ENCODE data around the gene RTBDN. TPM values are rescaled to one million over a fixed set of nuclear protein-coding genes. Genes with fewer than 3 reads are reported as not detected.

The RTBDN gene
- total and polyA plus RNA-seq, 7 experiments from 2014 or later, result not detected

DNA sequence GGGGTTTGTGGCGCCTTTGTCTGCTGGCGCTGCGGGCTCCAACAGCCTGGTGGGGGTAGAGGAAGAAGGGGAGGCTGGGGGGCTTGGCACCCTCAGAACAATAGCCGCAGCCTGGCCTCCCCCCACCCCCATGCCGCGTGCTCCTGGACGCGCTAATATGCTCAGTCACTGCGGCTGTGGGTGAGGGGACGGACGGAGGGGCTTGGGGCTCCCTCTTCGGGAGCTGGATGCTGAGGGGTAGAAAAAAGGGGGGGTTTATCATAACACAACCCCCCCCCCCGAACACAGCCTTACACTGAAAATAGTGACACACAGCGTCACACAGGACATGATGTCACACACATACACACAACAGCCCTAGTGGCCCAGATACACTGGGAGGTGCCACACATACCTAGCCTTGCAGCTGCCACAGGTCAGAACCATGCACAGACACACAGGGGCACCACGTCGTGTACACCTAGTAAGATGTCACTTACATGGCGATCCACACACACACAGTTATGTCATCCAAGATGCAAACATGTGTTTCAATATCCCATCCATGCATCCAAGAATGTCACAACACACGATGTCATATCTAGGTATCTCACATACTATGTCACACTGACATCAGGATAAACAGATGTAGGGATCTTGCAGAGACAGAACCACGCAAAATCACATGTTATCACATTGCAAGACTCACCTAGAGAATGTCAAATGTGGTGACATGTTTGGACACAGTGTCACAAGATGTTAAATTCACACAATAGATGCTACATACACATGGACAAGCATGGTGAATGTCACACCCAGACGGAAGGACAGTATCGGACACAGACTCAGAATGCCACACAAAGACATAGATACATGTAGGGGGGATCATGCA lies 4.7 kb upstream of the RTBDN start:
- CTCF ChIA-PET, result interaction anchor here (0.7 kb wide), 1 partner anchor 8 kb away, joined by 4 read pairs; no protein-coding TSS in a partner anchor
- Mint-ChIP-seq H3K4me3 (peak overlapping the region; percentile 58 to 79 (median 72)), H3K9me3 (peaks cover 0 to 5% (median 0%) of the 10 kb centered on the region in 11 donors), H3K27ac (peak overlapping the region in 2 of 9 donors; percentile 24 to 30), H3K27me3 (peaks cover 70 to 81% (median 73%) of the 10 kb centered on the region in 5 donors), H3K4me1 (peaks cover 0 to 45% (median 27%) of the 10 kb centered on the region in 7 donors), H3K36me3 (no peaks in the 10 kb centered on the region)
- ATAC-seq (peak; percentile 33), DNase-seq (no peak)
- Histone ChIP-seq H3K27ac (ENCODE audit: low read depth, low read length) (no peak overlapping the region), H3K27me3 (ENCODE audit: control insufficient read depth in 2 of 2, insufficient read depth in 2 of 2, low read length in 2 of 2) (peaks cover 16 to 34% of the 10 kb centered on the region in 2 donors), H3K36me3 (ENCODE audit: control insufficient read depth in 2 of 3, insufficient read depth in 3 of 3, low read length in 3 of 3) (no peaks in the 10 kb centered on the region), H3K4me3 (ENCODE audit: low read length) (no peak overlapping the region), H3K4me1 (ENCODE audit: control insufficient read depth in 2 of 2, insufficient read depth in 2 of 2, low read length in 2 of 2) (peaks cover 6 to 10% of the 10 kb centered on the region in 2 donors), H3K9me3 (ENCODE audit: control insufficient read depth in 2 of 3, low read length in 3 of 3) (no peaks in the 10 kb centered on the region)
- POLR2A ChIA-PET, result no interaction called here
- intact Hi-C loops (cut with micrococcal nuclease), result loop anchor here in 1 of 2 donors (5.0 kb wide), 1 partner anchor 37 kb away; the partner anchor contains the start of genes PRDX2 and THSD8

DNA sequence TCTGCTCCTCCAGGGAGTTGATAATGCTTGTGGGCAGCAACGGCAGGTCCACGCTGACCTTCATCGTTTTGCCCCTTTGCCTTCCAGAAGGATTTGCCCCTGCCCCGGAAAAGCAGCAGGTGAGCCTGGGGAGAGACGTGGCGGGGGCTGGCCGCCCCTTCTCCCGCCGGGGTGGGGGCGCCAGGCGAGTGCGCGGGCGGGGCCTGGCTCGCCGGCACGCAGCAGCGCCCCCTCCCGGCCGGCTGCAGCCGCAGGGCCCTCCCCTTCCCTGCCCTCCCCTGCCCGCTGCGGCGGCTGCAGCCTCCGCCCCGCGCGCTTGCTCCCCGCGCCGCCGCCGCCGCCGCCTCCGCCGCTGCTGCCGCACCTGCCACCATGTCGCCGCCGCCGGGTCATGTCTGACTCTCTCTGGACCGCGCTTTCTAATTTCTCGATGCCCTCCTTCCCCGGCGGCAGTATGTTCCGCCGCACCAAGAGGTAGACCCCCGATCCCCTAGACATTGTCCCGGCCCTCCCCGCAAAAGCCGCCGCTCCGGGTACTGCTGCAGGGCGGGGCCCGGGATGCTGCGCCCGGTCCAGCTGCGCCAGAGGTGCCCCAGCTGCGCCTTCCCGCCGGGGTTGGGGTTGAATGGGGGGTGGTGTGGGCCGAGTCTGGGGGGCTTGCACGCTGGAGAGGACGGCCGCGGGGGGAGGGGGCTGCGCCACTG lies 4.0 kb upstream of the RTBDN start, which contains the start of gene MAST1:
Gene MAST1, plus strand, starts transcription at position 334 of the 704 bp plus-strand sequence. Its CDS starts 58 bp downstream, at position 392.
- Histone ChIP-seq H3K27ac (ENCODE audit: low read depth, low read length) (no peak within 1 kb of the TSS), H3K27me3 (ENCODE audit: control insufficient read depth in 2 of 2, insufficient read depth in 2 of 2, low read length in 2 of 2) (peaks cover 16 to 33% of the 10 kb centered on the region in 2 donors), H3K9me3 (ENCODE audit: control insufficient read depth in 2 of 3, low read length in 3 of 3) (no peaks in the 10 kb centered on the region), H3K36me3 (ENCODE audit: control insufficient read depth in 2 of 3, insufficient read depth in 3 of 3, low read length in 3 of 3) (no peaks in the 10 kb centered on the region), H3K4me1 (ENCODE audit: control insufficient read depth in 2 of 2, insufficient read depth in 2 of 2, low read length in 2 of 2) (peaks cover 8 to 11% of the 10 kb centered on the region in 2 donors), H3K4me3 (ENCODE audit: low read length) (no peak within 1 kb of the TSS)
- intact Hi-C loops (cut with micrococcal nuclease), result loop anchor here in 1 of 2 donors (5.0 kb wide), 1 partner anchor 36 kb away; the partner anchor contains the start of genes PRDX2 and THSD8
- POLR2A ChIA-PET, result no interaction called here
- Mint-ChIP-seq H3K9me3 (peaks cover 0 to 5% (median 0%) of the 10 kb centered on the region in 11 donors), H3K27me3 (peaks cover 69 to 74% (median 73%) of the 10 kb centered on the region in 5 donors), H3K36me3 (no peaks in the 10 kb centered on the region), H3K4me3 (peak within 1 kb of the TSS; percentile 58 to 79 (median 72)), H3K27ac (peak within 1 kb of the TSS in 3 of 9 donors; percentile 12 to 30 (median 24)), H3K4me1 (peaks cover 0 to 46% (median 29%) of the 10 kb centered on the region in 7 donors)
- CTCF ChIA-PET, result interaction anchor here (1.6 kb wide), 1 partner anchor 9 kb away, joined by 5 read pairs; no protein-coding TSS in a partner anchor
- peak; percentile 84 for ATAC-seq
- peak in 7 of 9 donors; percentile 37 to 78 (median 52) for DNase-seq

DNA sequence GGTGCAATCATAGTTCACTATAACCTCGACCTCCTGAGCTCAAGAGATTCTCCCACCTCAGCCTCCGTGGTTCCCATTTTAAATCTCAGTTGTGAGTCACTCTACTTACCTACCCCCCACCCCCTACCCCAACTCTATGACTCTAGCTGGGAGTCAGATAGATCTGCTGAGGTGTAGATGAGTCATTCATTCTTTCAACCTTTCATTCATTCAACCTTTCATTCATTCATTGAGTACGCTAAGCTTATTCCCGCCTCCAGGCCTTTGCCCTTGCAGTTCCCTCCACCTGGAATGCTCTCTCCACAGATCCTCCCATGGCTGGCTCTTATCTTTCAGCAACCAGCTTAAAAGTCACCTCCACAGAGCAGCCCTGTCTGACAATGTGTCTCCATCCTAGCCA lies 2.8 kb upstream of the RTBDN start:
- no peaks in the 10 kb centered on the region for H3K9me3 ChIP-seq (ENCODE audit: control insufficient read depth in 2 of 3, low read length in 3 of 3)
- intact Hi-C loops (cut with micrococcal nuclease), result loop anchor here (2.0 to 5.0 kb wide), 2 partner anchors 35 to 62 kb away; partner anchors contain the start of genes HOOK2 (in 1 of the 2), PRDX2 (in 1 of the 2) and THSD8 (in 1 of the 2)
- H3K27me3 ChIP-seq (ENCODE audit: control insufficient read depth in 2 of 2, insufficient read depth in 2 of 2, low read length in 2 of 2), result peaks cover 16 to 42% of the 10 kb centered on the region in 2 donors
- no peak overlapping the region for H3K27ac ChIP-seq (ENCODE audit: low read depth, low read length)
- peaks cover 14 to 15% of the 10 kb centered on the region in 2 donors for H3K4me1 ChIP-seq (ENCODE audit: control insufficient read depth in 2 of 2, insufficient read depth in 2 of 2, low read length in 2 of 2)
- Mint-ChIP-seq H3K4me3 (peak overlapping the region in 4 of 10 donors; percentile 0 to 52 (median 40)), H3K4me1 (peaks cover 4 to 56% (median 37%) of the 10 kb centered on the region in 7 donors), H3K27ac (no peak overlapping the region), H3K36me3 (peaks cover 0 to 1% (median 0%) of the 10 kb centered on the region in 5 donors), H3K9me3 (peaks cover 0 to 7% (median 2%) of the 10 kb centered on the region in 11 donors), H3K27me3 (peaks cover 72 to 76% (median 75%) of the 10 kb centered on the region in 5 donors)
- DNase-seq (no peak), ATAC-seq (no peak)
- ChIA-PET CTCF (interaction anchor here (0.5 to 1.6 kb wide), 3 partner anchors 10 to 694 kb away, joined by 3 to 8 read pairs (median 5); no protein-coding TSS in a partner anchor), POLR2A (interaction anchor here (0.6 to 1.2 kb wide), 3 partner anchors 27 to 88 kb away, joined by 3 to 4 read pairs (median 3); partner anchors contain the start of gene JUNB)
- H3K4me3 ChIP-seq (ENCODE audit: low read length), result no peak overlapping the region
- H3K36me3 ChIP-seq (ENCODE audit: control insufficient read depth in 2 of 3, insufficient read depth in 3 of 3, low read length in 3 of 3), result no peaks in the 10 kb centered on the region

DNA sequence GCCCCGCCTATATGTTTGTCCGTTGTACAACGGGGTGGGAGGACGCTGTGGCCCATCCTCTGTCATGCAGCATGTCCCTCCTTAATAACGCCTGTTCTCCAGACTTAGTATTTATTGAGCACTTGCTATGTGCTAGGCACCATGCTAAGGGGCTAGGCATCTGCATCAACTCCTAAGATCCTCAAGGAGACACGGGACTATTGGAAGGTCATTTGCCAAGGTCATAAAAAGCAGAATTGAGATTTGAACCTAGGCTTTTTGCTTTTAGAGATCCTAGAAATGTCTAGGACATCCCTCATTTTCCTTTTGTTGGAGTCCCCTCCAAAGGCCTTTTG lies 2.1 kb upstream of the RTBDN start:
- Mint-ChIP-seq H3K36me3 (peaks cover 0 to 4% (median 0%) of the 10 kb centered on the region in 5 donors), H3K9me3 (peaks cover 0 to 10% (median 5%) of the 10 kb centered on the region in 11 donors), H3K27ac (peak overlapping the region in 2 of 9 donors; percentile 51 to 71), H3K27me3 (peaks cover 72 to 78% (median 75%) of the 10 kb centered on the region in 5 donors), H3K4me3 (peak overlapping the region in 1 of 10 donors; percentile 23), H3K4me1 (peaks cover 7 to 59% (median 41%) of the 10 kb centered on the region in 7 donors)
- Histone ChIP-seq H3K4me1 (ENCODE audit: control insufficient read depth in 2 of 2, insufficient read depth in 2 of 2, low read length in 2 of 2) (peaks cover 14 to 15% of the 10 kb centered on the region in 2 donors), H3K27me3 (ENCODE audit: control insufficient read depth in 2 of 2, insufficient read depth in 2 of 2, low read length in 2 of 2) (peaks cover 22 to 45% of the 10 kb centered on the region in 2 donors), H3K36me3 (ENCODE audit: control insufficient read depth in 2 of 3, insufficient read depth in 3 of 3, low read length in 3 of 3) (no peaks in the 10 kb centered on the region), H3K4me3 (ENCODE audit: low read length) (no peak overlapping the region), H3K27ac (ENCODE audit: low read depth, low read length) (no peak overlapping the region), H3K9me3 (ENCODE audit: control insufficient read depth in 2 of 3, low read length in 3 of 3) (no peaks in the 10 kb centered on the region)
- CTCF ChIA-PET, result interaction anchor here (1.6 kb wide), 1 partner anchor 11 kb away, joined by 5 read pairs; no protein-coding TSS in a partner anchor
- no peak for DNase-seq
- intact Hi-C loops (cut with micrococcal nuclease), result loop anchor here (2.0 to 5.0 kb wide), 2 partner anchors 34 to 62 kb away; partner anchors contain the start of genes HOOK2 (in 1 of the 2), PRDX2 (in 1 of the 2) and THSD8 (in 1 of the 2)
- ATAC-seq, result no peak
- POLR2A ChIA-PET, result interaction anchor here (1.2 kb wide), 1 partner anchor 28 kb away, joined by 4 read pairs; no protein-coding TSS in a partner anchor

DNA sequence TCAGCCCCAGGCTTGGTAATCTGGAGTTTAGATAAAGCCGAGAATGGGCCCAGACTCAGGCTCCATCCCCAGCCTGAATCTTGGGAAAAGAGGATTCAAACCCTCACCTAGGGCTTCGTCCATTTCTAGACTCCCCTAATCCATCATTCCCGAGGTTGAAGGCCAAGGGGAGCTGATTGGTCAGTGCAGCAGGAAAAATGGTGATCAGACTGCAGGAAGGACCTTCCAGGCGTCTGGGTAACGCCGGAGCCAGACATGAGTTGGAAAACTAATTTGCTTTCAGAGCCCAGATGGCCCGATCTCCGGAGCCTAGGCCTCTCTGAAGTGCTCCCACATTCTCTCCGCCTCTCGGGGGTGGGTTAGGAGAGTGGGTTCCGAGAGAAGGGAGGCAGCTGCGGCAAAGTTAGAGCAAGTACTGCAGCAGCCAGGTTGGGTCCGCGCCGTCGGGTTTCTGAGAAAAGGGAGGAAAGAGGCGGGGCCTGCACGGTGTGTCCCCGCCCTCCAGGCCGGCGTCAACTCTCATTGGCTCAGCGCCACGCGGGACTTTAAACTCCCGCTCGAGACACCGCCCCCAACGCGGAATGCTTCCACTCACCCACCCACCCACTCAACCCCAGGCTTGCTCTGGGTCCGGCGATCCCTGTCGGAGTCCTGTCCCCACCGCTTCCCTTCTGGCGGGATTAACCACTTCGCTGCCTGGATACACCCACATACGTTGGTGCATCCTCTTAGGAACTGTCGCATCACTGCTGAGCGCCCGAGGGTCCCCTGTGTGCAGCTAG lies 788 bp upstream of the RTBDN start:
- intact Hi-C loops (cut with micrococcal nuclease), result loop anchor here in 1 of 2 donors (5.0 kb wide), 1 partner anchor 33 kb away; the partner anchor contains the start of genes PRDX2 and THSD8
- peak in 1 of 9 donors; percentile 41 for DNase-seq
- CTCF ChIA-PET, result interaction anchor here (0.7 kb wide), 1 partner anchor 222 kb away, joined by 4 read pairs; no protein-coding TSS in a partner anchor
- H3K27me3 ChIP-seq (ENCODE audit: control insufficient read depth in 2 of 2, insufficient read depth in 2 of 2, low read length in 2 of 2), result peaks cover 28 to 42% of the 10 kb centered on the region in 2 donors
- peak; percentile 26 for ATAC-seq
- Mint-ChIP-seq H3K27ac (no peak overlapping the region), H3K9me3 (peaks cover 0 to 15% (median 5%) of the 10 kb centered on the region in 11 donors), H3K4me3 (peak overlapping the region in 6 of 10 donors; percentile 50 to 73 (median 63)), H3K27me3 (peaks cover 73 to 76% (median 74%) of the 10 kb centered on the region in 5 donors), H3K4me1 (peaks cover 7 to 46% (median 31%) of the 10 kb centered on the region in 7 donors), H3K36me3 (peaks cover 0 to 4% (median 0%) of the 10 kb centered on the region in 5 donors)
- no peak overlapping the region for H3K27ac ChIP-seq (ENCODE audit: low read depth, low read length)
- no peaks in the 10 kb centered on the region for H3K9me3 ChIP-seq (ENCODE audit: control insufficient read depth in 2 of 3, low read length in 3 of 3)
- POLR2A ChIA-PET, result interaction anchor here (0.8 kb wide), 1 partner anchor 12 kb away, joined by 3 read pairs; no protein-coding TSS in a partner anchor
- H3K4me1 ChIP-seq (ENCODE audit: control insufficient read depth in 2 of 2, insufficient read depth in 2 of 2, low read length in 2 of 2), result peaks cover 8 to 10% of the 10 kb centered on the region in 2 donors
- H3K36me3 ChIP-seq (ENCODE audit: control insufficient read depth in 2 of 3, insufficient read depth in 3 of 3, low read length in 3 of 3), result no peaks in the 10 kb centered on the region
- H3K4me3 ChIP-seq (ENCODE audit: low read length), result no peak overlapping the region

All from naive thymus-derived CD4-positive, alpha-beta T cell (primary cell).